ENCODE data around the gene TRAPPC14.

DNA sequence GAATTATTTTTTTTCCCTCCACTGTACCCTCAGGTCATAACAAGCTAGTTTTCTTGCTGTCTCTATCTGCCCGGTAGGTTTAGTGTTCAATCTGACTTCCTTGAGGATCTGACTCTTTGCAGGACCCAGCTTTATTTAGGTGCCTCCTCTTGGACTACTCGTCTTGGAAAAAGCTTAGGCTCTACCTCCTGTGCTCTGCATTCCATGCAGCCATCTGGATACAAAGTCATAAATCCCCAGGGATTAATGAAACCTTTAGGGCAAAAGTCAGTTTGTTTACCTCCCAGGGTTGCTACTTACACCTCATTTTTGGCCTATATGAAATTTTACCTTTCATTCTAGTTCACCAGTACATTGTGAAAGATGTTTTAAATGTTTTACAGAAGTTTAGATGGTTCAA lies 27.2 kb upstream of the TRAPPC14 start:
- TF ChIP-seq, protein P1, sequence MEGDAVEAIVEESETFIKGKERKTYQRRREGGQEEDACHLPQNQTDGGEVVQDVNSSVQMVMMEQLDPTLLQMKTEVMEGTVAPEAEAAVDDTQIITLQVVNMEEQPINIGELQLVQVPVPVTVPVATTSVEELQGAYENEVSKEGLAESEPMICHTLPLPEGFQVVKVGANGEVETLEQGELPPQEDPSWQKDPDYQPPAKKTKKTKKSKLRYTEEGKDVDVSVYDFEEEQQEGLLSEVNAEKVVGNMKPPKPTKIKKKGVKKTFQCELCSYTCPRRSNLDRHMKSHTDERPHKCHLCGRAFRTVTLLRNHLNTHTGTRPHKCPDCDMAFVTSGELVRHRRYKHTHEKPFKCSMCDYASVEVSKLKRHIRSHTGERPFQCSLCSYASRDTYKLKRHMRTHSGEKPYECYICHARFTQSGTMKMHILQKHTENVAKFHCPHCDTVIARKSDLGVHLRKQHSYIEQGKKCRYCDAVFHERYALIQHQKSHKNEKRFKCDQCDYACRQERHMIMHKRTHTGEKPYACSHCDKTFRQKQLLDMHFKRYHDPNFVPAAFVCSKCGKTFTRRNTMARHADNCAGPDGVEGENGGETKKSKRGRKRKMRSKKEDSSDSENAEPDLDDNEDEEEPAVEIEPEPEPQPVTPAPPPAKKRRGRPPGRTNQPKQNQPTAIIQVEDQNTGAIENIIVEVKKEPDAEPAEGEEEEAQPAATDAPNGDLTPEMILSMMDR (IDR thresholded peaks at IDR 0.05): no peak
- TF ChIP-seq POLR2A (IDR thresholded peaks at IDR 0.05): no peak
